Mesothelial cell of epicardium (in vitro differentiated cells): Measurements from ENCODE around the gene SLC29A1. TPM values are rescaled to one million over a fixed set of nuclear protein-coding genes. Genes with fewer than 3 reads are reported as not detected.

Source experiments
- DNase-seq, 2 experiments: peaks; one replicate each; pipeline ENCODE4 v3.0.0; 2021; ENCODE audit warnings: low spot score in 2 of 2; ENCODE audit not compliant: unreplicated experiment in 2 of 2
- H3K27ac Mint-ChIP-seq: 2 replicates; pipeline ENCODE4 v1.8.0; 2021; ENCODE audit warnings: mixed read lengths
- H3K27me3 Mint-ChIP-seq: 2 replicates; pipeline ENCODE4 v1.8.0; 2021; ENCODE audit warnings: low read depth, mixed read lengths
- H3K36me3 Mint-ChIP-seq: 2 replicates; pipeline ENCODE4 v1.8.0; 2021; ENCODE audit warnings: mixed read lengths
- H3K4me1 Mint-ChIP-seq: 2 replicates; pipeline ENCODE4 v1.8.0; 2021; ENCODE audit warnings: mixed read lengths
- H3K4me3 Mint-ChIP-seq: 2 replicates; pipeline ENCODE4 v1.8.0; 2021; ENCODE audit warnings: mild to moderate bottlenecking, moderate library complexity, mixed read lengths
- H3K9me3 Mint-ChIP-seq: 2 replicates; pipeline ENCODE4 v1.8.0; 2021; ENCODE audit warnings: mixed read lengths
- CTCF ChIP-seq: fragments of 200-600 bp; sonication (generic); IDR thresholded peaks from one replicate; pipeline ENCODE4 v1.5.0; 2021; ENCODE audit warnings: antibody characterized with exemption; ENCODE audit not compliant: unreplicated experiment
- total RNA-seq: library from RNA; stranded (reverse); gene quantifications from 3 replicates; pipeline ENCODE4 v1.2.1, GENCODE V29; 2021

SLC29A1 gene
- total RNA-seq, 1 donor from 2014 or later, result 13.2 TPM

- Mint-ChIP-seq H3K27me3 (peaks cover 66% of the 10 kb centered on the region), H3K9me3 (no peaks in the 10 kb centered on the region), H3K4me1 (peaks cover 5% of the 10 kb centered on the region), H3K27ac (no peak within 1 kb of the TSS), H3K4me3 (peak within 1 kb of the TSS; percentile 70), H3K36me3 (no peaks in the 10 kb centered on the region)
- DNase-seq, result no peak
- TF ChIP-seq CTCF, result no peak
Observed at GRCh38 chr6:44269921-44270525, 46.6 kb downstream of the SLC29A1 start, which contains the start of gene TMEM151B. TSS of gene TMEM151B (plus strand) at chr6:44270450. CDS start at chr6:44270743, 293 bp downstream.

- no peaks in the 10 kb centered on the region for H3K36me3 Mint-ChIP-seq
- H3K9me3 Mint-ChIP-seq, result no peaks in the 10 kb centered on the region
- TF ChIP-seq CTCF, result no peak
- peak in 1 of 2 experiments; percentile 55 for DNase-seq
- H3K4me3 Mint-ChIP-seq, result peak overlapping the region; percentile 66
- H3K27ac Mint-ChIP-seq, result no peak overlapping the region
- H3K27me3 Mint-ChIP-seq, result peaks cover 66% of the 10 kb centered on the region
- peaks cover 3% of the 10 kb centered on the region for H3K4me1 Mint-ChIP-seq
Observed at GRCh38 chr6:44270526-44271405, 47.4 kb downstream of the SLC29A1 start.

GRCh38 chr6:44271406-44271723, 48.0 kb downstream of the SLC29A1 start:
- Mint-ChIP-seq H3K36me3 (no peaks in the 10 kb centered on the region), H3K27me3 (peaks cover 66% of the 10 kb centered on the region), H3K9me3 (no peaks in the 10 kb centered on the region), H3K4me3 (peak overlapping the region; percentile 66), H3K4me1 (peaks cover 3% of the 10 kb centered on the region), H3K27ac (no peak overlapping the region)
- TF ChIP-seq CTCF, result no peak
- no peak for DNase-seq

GRCh38 chr6:44271914-44272313, 48.5 kb downstream of the SLC29A1 start:
- Mint-ChIP-seq H3K4me1 (peaks cover 3% of the 10 kb centered on the region), H3K9me3 (no peaks in the 10 kb centered on the region), H3K27ac (no peak overlapping the region), H3K4me3 (peak overlapping the region; percentile 66), H3K27me3 (peaks cover 67% of the 10 kb centered on the region), H3K36me3 (no peaks in the 10 kb centered on the region)
- DNase-seq, result no peak
- no peak for TF ChIP-seq CTCF

- H3K4me1 Mint-ChIP-seq, result peaks cover 3% of the 10 kb centered on the region
- no peaks in the 10 kb centered on the region for H3K9me3 Mint-ChIP-seq
- peak overlapping the region; percentile 2 for H3K4me3 Mint-ChIP-seq
- H3K27ac Mint-ChIP-seq, result no peak overlapping the region
- H3K27me3 Mint-ChIP-seq, result peaks cover 69% of the 10 kb centered on the region
- no peaks in the 10 kb centered on the region for H3K36me3 Mint-ChIP-seq
- DNase-seq, result no peak
- no peak for TF ChIP-seq CTCF
Observed at GRCh38 chr6:44272529-44272928, 49.1 kb downstream of the SLC29A1 start.
